ENCODE data around the gene MAGT1.

GRCh38 chrX:77901506-77901905, 6.3 kb upstream of the MAGT1 start:
- no peak for TF ChIP-seq FOXP2 (optimal IDR thresholded peaks at IDR 0.05; ENCODE audit: control extremely low read depth, extremely low read length, insufficient read depth)
- no peak for TF ChIP-seq EZH2 (IDR thresholded peaks at IDR 0.05)

All from SK-N-MC (cell line).